ENCODE data around the gene ZWINT.

GRCh38 chr10:56341612-56342011 is 19.4 kb downstream of the ZWINT start:
- TF ChIP-seq, protein P1, sequence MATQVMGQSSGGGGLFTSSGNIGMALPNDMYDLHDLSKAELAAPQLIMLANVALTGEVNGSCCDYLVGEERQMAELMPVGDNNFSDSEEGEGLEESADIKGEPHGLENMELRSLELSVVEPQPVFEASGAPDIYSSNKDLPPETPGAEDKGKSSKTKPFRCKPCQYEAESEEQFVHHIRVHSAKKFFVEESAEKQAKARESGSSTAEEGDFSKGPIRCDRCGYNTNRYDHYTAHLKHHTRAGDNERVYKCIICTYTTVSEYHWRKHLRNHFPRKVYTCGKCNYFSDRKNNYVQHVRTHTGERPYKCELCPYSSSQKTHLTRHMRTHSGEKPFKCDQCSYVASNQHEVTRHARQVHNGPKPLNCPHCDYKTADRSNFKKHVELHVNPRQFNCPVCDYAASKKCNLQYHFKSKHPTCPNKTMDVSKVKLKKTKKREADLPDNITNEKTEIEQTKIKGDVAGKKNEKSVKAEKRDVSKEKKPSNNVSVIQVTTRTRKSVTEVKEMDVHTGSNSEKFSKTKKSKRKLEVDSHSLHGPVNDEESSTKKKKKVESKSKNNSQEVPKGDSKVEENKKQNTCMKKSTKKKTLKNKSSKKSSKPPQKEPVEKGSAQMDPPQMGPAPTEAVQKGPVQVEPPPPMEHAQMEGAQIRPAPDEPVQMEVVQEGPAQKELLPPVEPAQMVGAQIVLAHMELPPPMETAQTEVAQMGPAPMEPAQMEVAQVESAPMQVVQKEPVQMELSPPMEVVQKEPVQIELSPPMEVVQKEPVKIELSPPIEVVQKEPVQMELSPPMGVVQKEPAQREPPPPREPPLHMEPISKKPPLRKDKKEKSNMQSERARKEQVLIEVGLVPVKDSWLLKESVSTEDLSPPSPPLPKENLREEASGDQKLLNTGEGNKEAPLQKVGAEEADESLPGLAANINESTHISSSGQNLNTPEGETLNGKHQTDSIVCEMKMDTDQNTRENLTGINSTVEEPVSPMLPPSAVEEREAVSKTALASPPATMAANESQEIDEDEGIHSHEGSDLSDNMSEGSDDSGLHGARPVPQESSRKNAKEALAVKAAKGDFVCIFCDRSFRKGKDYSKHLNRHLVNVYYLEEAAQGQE (IDR thresholded peaks at IDR 0.05), result no peak
- TF ChIP-seq KDM1A (IDR thresholded peaks at IDR 0.05; ENCODE audit: low read depth) (no peak), CTCF (IDR thresholded peaks at IDR 0.05) (no peak), POLR2A (IDR thresholded peaks at IDR 0.05; ENCODE audit: low read length) (no peak), USF2 (IDR thresholded peaks at IDR 0.05) (no peak), MAFK (IDR thresholded peaks at IDR 0.05; ENCODE audit: partially characterized antibody) (peak; percentile 55), JUNB (IDR thresholded peaks at IDR 0.05) (no peak), ZSCAN20 (CRISPR knock-in tag; IDR thresholded peaks at IDR 0.05) (no peak), CBX2 (IDR thresholded peaks at IDR 0.05; ENCODE audit: borderline replicate concordance, low read depth) (no peak), POLR2AphosphoS2 (conservative IDR thresholded peaks at IDR 0.05; ENCODE audit: low read length) (no peak), MYC (IDR thresholded peaks at IDR 0.05; ENCODE audit: borderline replicate concordance, low read length) (no peak), MAZ (IDR thresholded peaks at IDR 0.05; ENCODE audit: borderline replicate concordance, low read depth, low read length) (no peak), KDM5A (IDR thresholded peaks at IDR 0.05) (no peak), RFX5 (IDR thresholded peaks at IDR 0.05) (no peak)
